ENCODE results near the gene MTHFSD.
"Not testable (repeated sequence)": the region's sequence is repeated elsewhere in the genome, so short reads cannot be mapped to it uniquely, and the experiment has no call there.

MTHFSD gene

DNA sequence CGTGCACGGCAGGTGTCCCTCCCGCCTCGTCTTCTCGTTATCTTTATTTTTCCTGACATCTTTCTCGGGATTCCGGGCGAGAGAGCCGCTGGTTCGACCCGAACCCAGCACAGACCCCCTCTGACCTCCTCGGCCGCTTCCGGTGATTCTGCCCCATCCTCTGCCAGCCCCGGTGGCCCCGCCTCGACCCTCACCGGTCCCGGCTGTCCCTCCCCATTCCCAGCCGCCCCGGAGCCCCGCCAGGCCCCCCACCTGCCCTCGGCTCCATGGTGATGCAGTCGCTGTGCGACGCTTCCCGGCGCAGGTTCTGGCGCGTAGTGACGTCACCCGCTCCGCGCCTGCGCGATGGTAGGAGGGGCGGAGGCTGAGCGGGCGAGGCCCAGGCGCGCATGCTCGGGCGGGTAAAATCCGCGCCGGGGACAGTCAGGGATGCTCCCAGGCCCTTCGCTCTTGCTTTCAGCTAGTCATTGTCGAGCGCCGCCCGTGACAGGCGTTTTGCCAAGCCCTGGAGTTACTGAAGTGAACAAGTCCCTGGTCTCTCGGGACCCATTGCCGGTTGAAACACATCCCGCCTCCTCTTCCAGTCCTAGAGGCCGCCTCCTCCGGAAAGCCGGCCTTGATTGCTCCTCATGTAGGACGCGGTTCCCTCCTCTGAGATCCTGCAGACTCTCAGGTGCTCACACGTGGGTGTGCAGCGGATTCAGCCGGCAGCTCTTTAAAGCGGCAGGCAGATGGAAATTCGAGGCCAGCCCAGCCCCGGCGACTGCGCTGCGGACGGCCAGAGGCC is at the start of gene MTHFSD:
Gene MTHFSD, minus strand, starts transcription at position 319 of the 787 bp plus-strand sequence. Its CDS starts 51 bp downstream, at position 268.
- in situ Hi-C loops (cut with HindIII; ENCODE audit: low sequenced_read_pairs), result loop anchor here (25.0 kb wide), 1 partner anchor 207 kb away; no protein-coding TSS in a partner anchor

DNA sequence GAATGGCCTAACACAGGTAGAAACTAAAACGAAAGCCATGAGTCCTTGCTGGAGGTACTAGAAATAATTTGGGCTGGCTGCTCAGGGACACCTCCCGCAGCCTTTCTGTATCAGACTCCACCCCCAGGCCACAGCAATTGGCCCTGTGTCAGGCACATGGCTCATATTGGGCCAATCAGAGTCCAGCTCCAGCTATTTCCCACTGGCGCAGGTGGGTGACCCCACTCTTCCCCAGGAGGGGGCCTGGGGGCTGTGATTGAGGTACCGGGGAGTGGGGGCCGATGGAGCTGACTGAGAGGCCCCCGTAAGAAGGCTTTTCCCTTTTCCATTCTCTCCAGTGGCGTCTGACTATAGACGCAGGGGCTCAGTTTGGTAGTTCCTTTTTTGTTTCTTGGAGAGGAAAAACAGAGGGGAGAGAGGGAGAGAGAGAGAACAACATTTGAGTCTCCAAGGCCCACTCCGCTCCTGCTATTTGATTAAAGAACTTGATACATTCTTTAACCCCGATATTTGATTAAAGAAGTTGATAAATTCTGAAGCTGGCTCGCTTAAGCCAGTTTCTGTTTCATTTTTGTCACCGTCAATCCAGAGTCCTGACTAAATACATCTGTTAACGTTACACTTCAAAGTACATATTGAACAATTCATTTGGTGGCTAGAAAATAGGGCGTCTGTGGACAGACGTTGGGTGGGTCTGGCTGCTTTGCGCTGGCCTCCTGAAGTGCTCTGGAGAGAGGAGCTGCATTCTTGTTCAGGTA is 49.6 kb upstream of the MTHFSD start:
- in situ Hi-C loops (cut with HindIII; ENCODE audit: low sequenced_read_pairs), result no loop called here

- in situ Hi-C loops (cut with HindIII; ENCODE audit: low sequenced_read_pairs), result no loop called here
Measured at GRCh38 chr16:86602521-86602920, 47.5 kb upstream of the MTHFSD start.

- in situ Hi-C loops (cut with HindIII; ENCODE audit: low sequenced_read_pairs), result no loop called here
Measured at GRCh38 chr16:86601356-86601755, 46.3 kb upstream of the MTHFSD start.

- in situ Hi-C loops (cut with HindIII; ENCODE audit: low sequenced_read_pairs), result no loop called here
Measured at GRCh38 chr16:86598607-86599565, 43.9 kb upstream of the MTHFSD start.

- in situ Hi-C loops (cut with HindIII; ENCODE audit: low sequenced_read_pairs), result no loop called here
Measured at GRCh38 chr16:86597880-86598606, 43.0 kb upstream of the MTHFSD start.

GRCh38 chr16:86597126-86597879 is 42.3 kb upstream of the MTHFSD start:
- in situ Hi-C loops (cut with HindIII; ENCODE audit: low sequenced_read_pairs), result no loop called here

DNA sequence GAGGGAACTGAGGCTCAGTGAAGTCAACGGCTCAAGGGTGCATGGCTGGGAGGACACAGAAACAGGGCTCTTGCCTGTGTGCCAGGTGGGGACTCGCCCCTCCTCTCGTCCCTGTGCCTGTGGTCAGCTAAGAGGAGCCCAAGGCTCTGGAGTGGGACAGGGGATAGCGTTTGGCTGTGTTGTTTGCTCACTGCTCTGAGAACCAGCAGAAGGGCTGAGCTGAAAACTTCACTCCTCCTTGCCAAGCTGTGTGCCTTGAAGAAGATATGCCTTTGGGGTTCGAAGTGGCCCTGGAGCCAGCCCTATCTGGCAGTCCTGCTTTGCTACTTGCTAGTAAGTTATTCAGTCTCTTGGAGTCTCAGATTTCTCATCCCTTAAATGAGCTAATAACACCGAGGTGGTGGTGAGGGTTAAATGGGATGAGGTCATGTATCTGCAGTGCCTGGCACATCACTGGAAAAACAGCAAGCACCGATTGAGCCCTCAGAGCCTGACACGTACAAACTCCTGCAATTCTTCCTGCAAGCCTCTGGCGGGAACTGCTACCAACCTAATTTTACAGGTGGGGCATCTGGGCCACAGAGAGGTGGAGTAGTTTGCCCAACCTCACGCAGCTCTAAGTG is 41.1 kb upstream of the MTHFSD start:
- in situ Hi-C loops (cut with HindIII; ENCODE audit: low sequenced_read_pairs), result no loop called here

- in situ Hi-C loops (cut with HindIII; ENCODE audit: low sequenced_read_pairs), result loop anchor here (5.0 kb wide), 1 partner anchor 68 kb away; no protein-coding TSS in a partner anchor
Measured at GRCh38 chr16:86594721-86595120, 39.7 kb upstream of the MTHFSD start.

- in situ Hi-C loops (cut with HindIII; ENCODE audit: low sequenced_read_pairs), result loop anchor here (5.0 kb wide), 1 partner anchor 68 kb away; no protein-coding TSS in a partner anchor
Measured at GRCh38 chr16:86593913-86594620, 39.0 kb upstream of the MTHFSD start.

DNA sequence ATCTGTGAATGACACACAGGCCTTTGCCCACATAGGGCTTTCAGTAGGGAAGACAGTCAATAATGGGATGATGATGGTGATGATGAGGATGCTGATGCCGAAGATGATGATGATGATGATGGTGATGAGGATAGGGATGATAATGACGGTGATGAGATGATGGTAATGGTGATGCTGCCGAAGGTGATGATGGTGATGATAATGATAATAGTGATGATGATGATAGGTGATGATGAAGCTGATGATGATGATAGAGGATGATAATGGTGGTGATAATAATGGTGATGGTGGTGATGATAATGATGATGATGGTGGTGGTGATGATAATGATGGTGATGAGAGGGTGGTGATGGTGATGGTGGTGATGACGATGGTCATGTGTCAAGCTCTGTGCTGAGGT is 36.2 kb upstream of the MTHFSD start:
- in situ Hi-C loops (cut with HindIII; ENCODE audit: low sequenced_read_pairs), result loop anchor here (5.0 kb wide), 1 partner anchor 71 kb away; no protein-coding TSS in a partner anchor

- in situ Hi-C loops (cut with HindIII; ENCODE audit: low sequenced_read_pairs), result loop anchor here (5.0 kb wide), 1 partner anchor 72 kb away; no protein-coding TSS in a partner anchor
Measured at GRCh38 chr16:86590501-86591144, 35.6 kb upstream of the MTHFSD start.

GRCh38 chr16:86587955-86588354 is 32.9 kb upstream of the MTHFSD start:
- in situ Hi-C loops (cut with HindIII; ENCODE audit: low sequenced_read_pairs), result not testable (repeated sequence)

DNA sequence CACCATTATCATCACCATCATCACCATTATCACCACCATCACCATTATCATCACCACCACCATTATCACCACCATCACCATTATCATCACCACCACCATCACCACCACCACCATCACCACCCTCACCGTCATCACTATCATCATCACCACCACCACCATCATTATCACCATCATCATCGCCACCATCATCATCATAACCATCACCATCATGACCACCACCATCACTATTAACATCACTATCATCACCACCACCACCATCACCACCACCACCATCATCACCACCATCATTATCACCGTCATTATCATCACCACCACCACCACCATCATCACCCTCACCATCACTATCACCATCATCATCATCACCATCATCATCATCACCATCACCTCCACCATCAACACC is 32.5 kb upstream of the MTHFSD start:
- in situ Hi-C loops (cut with HindIII; ENCODE audit: low sequenced_read_pairs), result no loop called here

- in situ Hi-C loops (cut with HindIII; ENCODE audit: low sequenced_read_pairs), result no loop called here
Measured at GRCh38 chr16:86585821-86586611, 31.0 kb upstream of the MTHFSD start.

- in situ Hi-C loops (cut with HindIII; ENCODE audit: low sequenced_read_pairs), result no loop called here
Measured at GRCh38 chr16:86584726-86585721, 30.0 kb upstream of the MTHFSD start.
